Activated gamma-delta T cell (primary cell): ENCODE measurements around the gene PTPRN2.

Experiments
- DNase-seq: peaks from one replicate; lab custom pipeline; 2025; lab: John Stamatoyannopoulos, UW

Gene PTPRN2

GRCh38 chr7:158401295-158401694 lies 186.3 kb downstream of the PTPRN2 start:
- no peak for DNase-seq

- no peak for DNase-seq
Observed at GRCh38 chr7:158400601-158401225, 186.9 kb downstream of the PTPRN2 start.

GRCh38 chr7:158399762-158400161 lies 187.9 kb downstream of the PTPRN2 start:
- no peak for DNase-seq

- DNase-seq: no peak
Observed at GRCh38 chr7:158398750-158399149, 188.9 kb downstream of the PTPRN2 start.

- no peak for DNase-seq
Observed at GRCh38 chr7:158397885-158398284, 189.7 kb downstream of the PTPRN2 start.

GRCh38 chr7:158396982-158397862 lies 190.4 kb downstream of the PTPRN2 start:
- no peak for DNase-seq

- DNase-seq: no peak
Observed at GRCh38 chr7:158396301-158396905, 191.2 kb downstream of the PTPRN2 start.

GRCh38 chr7:158395780-158396278 lies 191.8 kb downstream of the PTPRN2 start:
- no peak for DNase-seq

GRCh38 chr7:158395349-158395748 lies 192.3 kb downstream of the PTPRN2 start:
- no peak for DNase-seq

- no peak for DNase-seq
Observed at GRCh38 chr7:158394936-158395335, 192.7 kb downstream of the PTPRN2 start.

- DNase-seq: no peak
Observed at GRCh38 chr7:158393926-158394625, 193.5 kb downstream of the PTPRN2 start.

GRCh38 chr7:158392251-158392650 lies 195.4 kb downstream of the PTPRN2 start:
- DNase-seq: no peak

GRCh38 chr7:158391541-158391940 lies 196.1 kb downstream of the PTPRN2 start:
- DNase-seq: no peak

- no peak for DNase-seq
Observed at GRCh38 chr7:158391141-158391540, 196.5 kb downstream of the PTPRN2 start.

- no peak for DNase-seq
Observed at GRCh38 chr7:158390460-158390859, 197.2 kb downstream of the PTPRN2 start.

GRCh38 chr7:158389514-158390425 lies 197.9 kb downstream of the PTPRN2 start:
- DNase-seq: no peak

- no peak for DNase-seq
Observed at GRCh38 chr7:158388928-158389327, 198.7 kb downstream of the PTPRN2 start.

- DNase-seq: no peak
Observed at GRCh38 chr7:158388072-158388471, 199.6 kb downstream of the PTPRN2 start.

GRCh38 chr7:158387546-158387891 lies 200.1 kb downstream of the PTPRN2 start:
- no peak for DNase-seq

GRCh38 chr7:158386866-158387545 lies 200.6 kb downstream of the PTPRN2 start:
- no peak for DNase-seq

- DNase-seq: no peak
Observed at GRCh38 chr7:158386355-158386618, 201.3 kb downstream of the PTPRN2 start.
